K562 (cell line): ENCODE results near the gene ATF6B. TPM values are rescaled to one million over a fixed set of nuclear protein-coding genes. Genes with fewer than 3 reads are reported as not detected.

Experiments
- BMI1 ChIP-seq: fragments of 150-350 bp; IDR thresholded peaks from 2 replicates; pipeline ENCODE4 v1.6.1; 2014; ENCODE audit warnings: low read length
- CEBPG ChIP-seq, 3 experiments: fragments of 200-800 bp in 1 of 3; sonication (Bioruptor generic) in 1 of 3; sonication (generic) in 1 of 3; formaldehyde crosslinking in 1 of 3; IDR thresholded peaks in 2 of 3; conservative IDR thresholded peaks in 1 of 3; 2 replicates each; pipeline versions ENCODE4 v1.6.1 to v1.8.0; 2016 to 2022; ENCODE audit warnings: missing compliant biosample characterization in 2 of 3, missing genetic modification characterization in 2 of 3, mild to moderate bottlenecking in 1 of 3, missing genetic modification reagents in 1 of 3
- KDM4B ChIP-seq, 2 experiments: fragments of 450-650 bp in 1 of 2; sonication (generic) in 1 of 2; IDR thresholded peaks; 2 replicates each; pipeline ENCODE4 v1.6.1; 2016 to 2017; ENCODE audit warnings: borderline replicate concordance in 2 of 2, antibody characterized with exemption in 1 of 2, low read depth in 1 of 2, mild to moderate bottlenecking in 1 of 2
- MEIS2 ChIP-seq: fragments of 450-650 bp; IDR thresholded peaks from 2 replicates; pipeline ENCODE4 v1.6.1; 2014; ENCODE audit warnings: mild to moderate bottlenecking; ENCODE audit not compliant: partially characterized antibody
- PTBP1 ChIP-seq: fragments of 200-400 bp; formaldehyde crosslinking; IDR thresholded peaks from 2 replicates; pipeline ENCODE4 v1.6.1; 2017; ENCODE audit warnings: low read depth, low read length
- RAD21 ChIP-seq, 2 experiments: fragments of 250-450 bp in 1 of 2; fragments of 450-650 bp in 1 of 2; sonication (Bioruptor Pico) in 1 of 2; formaldehyde crosslinking in 1 of 2; IDR thresholded peaks in 1 of 2; conservative IDR thresholded peaks in 1 of 2; 2 replicates each; pipeline versions ENCODE4 v1.4.0 to v1.8.0; 2020 to 2022; ENCODE audit warnings: mild to moderate bottlenecking in 2 of 2, moderate library complexity in 1 of 2
- SMARCA5 ChIP-seq: fragments of 450-650 bp; IDR thresholded peaks from 2 replicates; pipeline ENCODE4 v1.6.1; 2016
- SMC3 ChIP-seq: conservative IDR thresholded peaks from 2 replicates; pipeline ENCODE4 v1.6.1; 2011; ENCODE audit warnings: low read depth, low read length, improper control_type of control experiment; ENCODE audit not compliant: insufficient read depth
- STAT5B ChIP-seq: fragments of 250-450 bp; sonication (Bioruptor Pico); IDR thresholded peaks from 2 replicates; pipeline ENCODE4 v1.8.0; 2021; ENCODE audit warnings: mild to moderate bottlenecking, inconsistent platforms
- ZFP30 ChIP-seq: fragments of 250-450 bp; sonication (Bioruptor Pico); IDR thresholded peaks from 2 replicates; pipeline ENCODE4 v1.8.0; 2022; ENCODE audit warnings: moderate library complexity, mild to moderate bottlenecking, inconsistent platforms, borderline replicate concordance
- polyA plus RNA-seq, 8 experiments: library from polyadenylated mRNA; depleted of rRNA in 4 of 8; stranded (reverse) in 5 of 8; unstranded in 3 of 8; fragments of >200 nt; fragmentation: Nextera tagmentation in 2 of 8; fragmentation: Illumina TruSeq in 1 of 8; extraction: Ambion mirVana in 2 of 8; extraction: Trizol in 1 of 8; gene quantifications; 2 replicates each; pipeline versions ENCODE4 v1.2.1 to v1.2.3, GENCODE V29; 2011 to 2014; ENCODE audit warnings: inconsistent platforms in 1 of 8, missing spikeins in 1 of 8
- total RNA-seq, 7 experiments: library from RNA; depleted of rRNA in 6 of 7; stranded (reverse); fragments of >200 nt in 6 of 7; fragmentation: Illumina TruSeq in 2 of 7; extraction: Trizol in 2 of 7; gene quantifications; 2 replicates each; pipeline versions ENCODE4 v1.2.1 to v1.2.3, GENCODE V29; 2011 to 2021; ENCODE audit warnings: low replicate concordance in 1 of 7
- TF ChIP-seq, protein P1 (sequence below): fragments of 450-650 bp; IDR thresholded peaks from 2 replicates; pipeline ENCODE4 v1.6.1; 2016; ENCODE audit warnings: borderline replicate concordance
- TF ChIP-seq, protein P2 (sequence below): fragments of 450-650 bp; IDR thresholded peaks from 2 replicates; pipeline ENCODE4 v1.6.1; 2017; ENCODE audit warnings: antibody characterized with exemption, mild to moderate bottlenecking
- TF ChIP-seq, protein P3 (sequence below): IDR thresholded peaks from 2 replicates; pipeline ENCODE4 v1.6.1; 2011; ENCODE audit warnings: borderline replicate concordance, low read depth, mild to moderate bottlenecking, moderate library complexity, low read length; ENCODE audit not compliant: insufficient read depth, poor library complexity, severe bottlenecking
- TF ChIP-seq, protein P4 (sequence below), 3 experiments: IDR thresholded peaks in 2 of 3; conservative IDR thresholded peaks in 1 of 3; 2 replicates each; pipeline ENCODE4 v1.5.1; 2011 to 2012; ENCODE audit warnings: low read length in 3 of 3, mild to moderate bottlenecking in 3 of 3, control low read depth in 2 of 3, improper control_type of control experiment in 1 of 3, inconsistent platforms in 1 of 3, low read depth in 1 of 3, mixed read lengths in 1 of 3, moderate library complexity in 1 of 3; ENCODE audit not compliant: insufficient read depth in 2 of 3

Gene ATF6B
- total and polyA plus RNA-seq, 9 of the 15 experiments (the other 6 are each of a cell fraction or from before 2014, with no cell fraction given), result 20.7 to 131 (median 31.7) TPM

DNA sequence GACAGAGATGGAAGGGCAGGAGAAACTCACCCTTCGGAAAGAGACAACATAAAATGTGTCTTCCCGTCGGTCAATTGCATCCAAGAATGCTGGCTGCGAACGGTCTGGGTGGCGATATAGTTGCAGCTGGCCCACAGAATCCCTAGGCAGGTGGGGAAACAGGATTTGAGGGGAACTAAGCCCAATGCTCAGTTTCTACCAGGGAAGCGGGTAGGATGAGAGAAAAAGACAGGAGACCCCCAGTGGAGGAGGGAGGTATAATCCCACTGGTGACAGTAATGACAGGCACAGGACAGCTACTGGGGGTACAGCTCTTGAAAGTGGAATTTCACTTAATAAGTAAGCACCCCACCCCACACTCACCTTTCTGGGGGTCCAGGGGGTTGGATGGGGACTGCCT is 11.4 kb downstream of the ATF6B start (continued):
- TF ChIP-seq KDM4B (IDR thresholded peaks at IDR 0.05; ENCODE audit: borderline replicate concordance in 2 of 2, low read depth in 1 of 2) (no peak), STAT5B (CRISPR knock-in tag) (no peak), MEIS2 (peak; percentile 8), PTBP1 (no peak), CEBPG (CRISPR knock-in tag; IDR thresholded peaks at IDR 0.05) (no peak), CEBPG (tag; conservative IDR thresholded peaks at IDR 0.05 in 1 of 2, IDR thresholded peaks at IDR 0.05 in 1 of 2) (no peak), ZFP30 (CRISPR knock-in tag) (no peak), RAD21 (CRISPR knock-in tag; conservative IDR thresholded peaks at IDR 0.05 in 1 of 2, IDR thresholded peaks at IDR 0.05 in 1 of 2) (peak in 1 of 2 experiments; percentile 45; a peak in 3 of 4 replicates), BMI1 (no peak), SMARCA5 (no peak), SMC3 (peak; percentile 48)
- TF ChIP-seq, protein P1, sequence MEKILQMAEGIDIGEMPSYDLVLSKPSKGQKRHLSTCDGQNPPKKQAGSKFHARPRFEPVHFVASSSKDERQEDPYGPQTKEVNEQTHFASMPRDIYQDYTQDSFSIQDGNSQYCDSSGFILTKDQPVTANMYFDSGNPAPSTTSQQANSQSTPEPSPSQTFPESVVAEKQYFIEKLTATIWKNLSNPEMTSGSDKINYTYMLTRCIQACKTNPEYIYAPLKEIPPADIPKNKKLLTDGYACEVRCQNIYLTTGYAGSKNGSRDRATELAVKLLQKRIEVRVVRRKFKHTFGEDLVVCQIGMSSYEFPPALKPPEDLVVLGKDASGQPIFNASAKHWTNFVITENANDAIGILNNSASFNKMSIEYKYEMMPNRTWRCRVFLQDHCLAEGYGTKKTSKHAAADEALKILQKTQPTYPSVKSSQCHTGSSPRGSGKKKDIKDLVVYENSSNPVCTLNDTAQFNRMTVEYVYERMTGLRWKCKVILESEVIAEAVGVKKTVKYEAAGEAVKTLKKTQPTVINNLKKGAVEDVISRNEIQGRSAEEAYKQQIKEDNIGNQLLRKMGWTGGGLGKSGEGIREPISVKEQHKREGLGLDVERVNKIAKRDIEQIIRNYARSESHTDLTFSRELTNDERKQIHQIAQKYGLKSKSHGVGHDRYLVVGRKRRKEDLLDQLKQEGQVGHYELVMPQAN, result no peak
- TF ChIP-seq, protein P2, sequence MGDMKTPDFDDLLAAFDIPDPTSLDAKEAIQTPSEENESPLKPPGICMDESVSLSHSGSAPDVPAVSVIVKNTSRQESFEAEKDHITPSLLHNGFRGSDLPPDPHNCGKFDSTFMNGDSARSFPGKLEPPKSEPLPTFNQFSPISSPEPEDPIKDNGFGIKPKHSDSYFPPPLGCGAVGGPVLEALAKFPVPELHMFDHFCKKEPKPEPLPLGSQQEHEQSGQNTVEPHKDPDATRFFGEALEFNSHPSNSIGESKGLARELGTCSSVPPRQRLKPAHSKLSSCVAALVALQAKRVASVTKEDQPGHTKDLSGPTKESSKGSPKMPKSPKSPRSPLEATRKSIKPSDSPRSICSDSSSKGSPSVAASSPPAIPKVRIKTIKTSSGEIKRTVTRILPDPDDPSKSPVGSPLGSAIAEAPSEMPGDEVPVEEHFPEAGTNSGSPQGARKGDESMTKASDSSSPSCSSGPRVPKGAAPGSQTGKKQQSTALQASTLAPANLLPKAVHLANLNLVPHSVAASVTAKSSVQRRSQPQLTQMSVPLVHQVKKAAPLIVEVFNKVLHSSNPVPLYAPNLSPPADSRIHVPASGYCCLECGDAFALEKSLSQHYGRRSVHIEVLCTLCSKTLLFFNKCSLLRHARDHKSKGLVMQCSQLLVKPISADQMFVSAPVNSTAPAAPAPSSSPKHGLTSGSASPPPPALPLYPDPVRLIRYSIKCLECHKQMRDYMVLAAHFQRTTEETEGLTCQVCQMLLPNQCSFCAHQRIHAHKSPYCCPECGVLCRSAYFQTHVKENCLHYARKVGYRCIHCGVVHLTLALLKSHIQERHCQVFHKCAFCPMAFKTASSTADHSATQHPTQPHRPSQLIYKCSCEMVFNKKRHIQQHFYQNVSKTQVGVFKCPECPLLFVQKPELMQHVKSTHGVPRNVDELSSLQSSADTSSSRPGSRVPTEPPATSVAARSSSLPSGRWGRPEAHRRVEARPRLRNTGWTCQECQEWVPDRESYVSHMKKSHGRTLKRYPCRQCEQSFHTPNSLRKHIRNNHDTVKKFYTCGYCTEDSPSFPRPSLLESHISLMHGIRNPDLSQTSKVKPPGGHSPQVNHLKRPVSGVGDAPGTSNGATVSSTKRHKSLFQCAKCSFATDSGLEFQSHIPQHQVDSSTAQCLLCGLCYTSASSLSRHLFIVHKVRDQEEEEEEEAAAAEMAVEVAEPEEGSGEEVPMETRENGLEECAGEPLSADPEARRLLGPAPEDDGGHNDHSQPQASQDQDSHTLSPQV, result no peak
- TF ChIP-seq, protein P3, sequence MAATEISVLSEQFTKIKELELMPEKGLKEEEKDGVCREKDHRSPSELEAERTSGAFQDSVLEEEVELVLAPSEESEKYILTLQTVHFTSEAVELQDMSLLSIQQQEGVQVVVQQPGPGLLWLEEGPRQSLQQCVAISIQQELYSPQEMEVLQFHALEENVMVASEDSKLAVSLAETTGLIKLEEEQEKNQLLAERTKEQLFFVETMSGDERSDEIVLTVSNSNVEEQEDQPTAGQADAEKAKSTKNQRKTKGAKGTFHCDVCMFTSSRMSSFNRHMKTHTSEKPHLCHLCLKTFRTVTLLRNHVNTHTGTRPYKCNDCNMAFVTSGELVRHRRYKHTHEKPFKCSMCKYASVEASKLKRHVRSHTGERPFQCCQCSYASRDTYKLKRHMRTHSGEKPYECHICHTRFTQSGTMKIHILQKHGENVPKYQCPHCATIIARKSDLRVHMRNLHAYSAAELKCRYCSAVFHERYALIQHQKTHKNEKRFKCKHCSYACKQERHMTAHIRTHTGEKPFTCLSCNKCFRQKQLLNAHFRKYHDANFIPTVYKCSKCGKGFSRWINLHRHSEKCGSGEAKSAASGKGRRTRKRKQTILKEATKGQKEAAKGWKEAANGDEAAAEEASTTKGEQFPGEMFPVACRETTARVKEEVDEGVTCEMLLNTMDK, result peak; percentile 64
- TF ChIP-seq, protein P4, sequence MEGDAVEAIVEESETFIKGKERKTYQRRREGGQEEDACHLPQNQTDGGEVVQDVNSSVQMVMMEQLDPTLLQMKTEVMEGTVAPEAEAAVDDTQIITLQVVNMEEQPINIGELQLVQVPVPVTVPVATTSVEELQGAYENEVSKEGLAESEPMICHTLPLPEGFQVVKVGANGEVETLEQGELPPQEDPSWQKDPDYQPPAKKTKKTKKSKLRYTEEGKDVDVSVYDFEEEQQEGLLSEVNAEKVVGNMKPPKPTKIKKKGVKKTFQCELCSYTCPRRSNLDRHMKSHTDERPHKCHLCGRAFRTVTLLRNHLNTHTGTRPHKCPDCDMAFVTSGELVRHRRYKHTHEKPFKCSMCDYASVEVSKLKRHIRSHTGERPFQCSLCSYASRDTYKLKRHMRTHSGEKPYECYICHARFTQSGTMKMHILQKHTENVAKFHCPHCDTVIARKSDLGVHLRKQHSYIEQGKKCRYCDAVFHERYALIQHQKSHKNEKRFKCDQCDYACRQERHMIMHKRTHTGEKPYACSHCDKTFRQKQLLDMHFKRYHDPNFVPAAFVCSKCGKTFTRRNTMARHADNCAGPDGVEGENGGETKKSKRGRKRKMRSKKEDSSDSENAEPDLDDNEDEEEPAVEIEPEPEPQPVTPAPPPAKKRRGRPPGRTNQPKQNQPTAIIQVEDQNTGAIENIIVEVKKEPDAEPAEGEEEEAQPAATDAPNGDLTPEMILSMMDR (IDR thresholded peaks at IDR 0.05 in 2 of 3, conservative IDR thresholded peaks at IDR 0.05 in 1 of 3; ENCODE audit: insufficient read depth in 2 of 3, low read depth in 1 of 3, low read length in 3 of 3), result peak; percentile 61 to 80 (median 70)
